Fibroblast of skin of abdomen (primary cell): Measurements from ENCODE around the gene ADAMTS7.
"Not testable (repeated sequence)": the region's sequence is repeated elsewhere in the genome, so short reads cannot be mapped to it uniquely, and the experiment has no call there.

Experiments used
- DNase-seq: peaks from one replicate; pipeline ENCODE4 v3.0.0-alpha.2; 2013

The ADAMTS7 gene

DNA sequence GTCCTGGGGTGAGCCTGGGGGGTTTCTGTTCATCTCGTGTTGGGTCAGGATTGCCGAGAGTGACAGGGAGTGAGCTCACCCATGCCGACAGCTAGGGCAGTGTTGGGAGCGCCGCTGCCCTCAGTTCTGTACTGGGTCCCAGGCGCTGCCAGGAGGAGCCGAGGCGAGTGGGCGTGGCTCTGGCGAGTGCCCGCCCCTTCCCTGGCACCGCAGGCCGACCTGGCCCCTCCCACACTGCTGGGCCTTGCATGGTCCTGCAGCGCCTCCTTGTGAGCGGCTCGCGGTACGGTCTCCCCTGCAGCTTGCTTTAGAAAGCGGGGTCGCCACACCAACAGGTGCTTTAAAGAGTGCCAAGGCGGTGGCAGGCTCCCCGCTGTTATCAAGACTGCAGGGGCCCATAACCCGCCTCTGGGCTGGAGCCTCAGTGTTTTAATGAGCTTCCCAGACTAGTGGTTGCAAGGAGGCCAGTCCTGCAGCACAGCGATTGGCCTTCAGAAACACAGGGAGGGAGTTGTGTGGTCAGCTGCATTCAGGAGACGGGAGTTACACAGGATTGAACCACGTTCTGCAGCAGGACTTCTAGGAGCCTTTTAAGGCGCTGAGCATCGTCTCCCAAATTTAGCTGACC lies 60.2 kb downstream of the ADAMTS7 start:
- DNase-seq, result peak; percentile 80

DNA sequence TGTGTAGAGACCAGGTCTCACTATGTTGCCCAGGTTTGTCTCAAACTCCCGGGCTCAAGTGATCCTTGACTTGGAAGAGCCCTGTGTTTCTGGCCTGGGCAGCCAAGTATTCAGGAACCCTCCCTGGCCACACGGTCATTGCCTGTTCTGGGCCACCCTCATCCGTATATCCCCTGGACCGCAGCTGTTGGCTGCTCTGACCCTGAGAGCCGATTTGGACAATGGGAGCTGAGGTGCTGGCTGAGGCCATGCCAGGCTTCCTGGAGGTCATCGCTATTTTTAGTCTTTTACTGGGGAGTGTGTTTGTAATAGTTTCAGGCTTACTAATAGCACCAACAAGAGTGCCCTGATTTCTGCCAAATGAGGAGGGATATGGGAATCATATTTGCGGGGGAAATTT lies 60.7 kb downstream of the ADAMTS7 start:
- no peak for DNase-seq

DNA sequence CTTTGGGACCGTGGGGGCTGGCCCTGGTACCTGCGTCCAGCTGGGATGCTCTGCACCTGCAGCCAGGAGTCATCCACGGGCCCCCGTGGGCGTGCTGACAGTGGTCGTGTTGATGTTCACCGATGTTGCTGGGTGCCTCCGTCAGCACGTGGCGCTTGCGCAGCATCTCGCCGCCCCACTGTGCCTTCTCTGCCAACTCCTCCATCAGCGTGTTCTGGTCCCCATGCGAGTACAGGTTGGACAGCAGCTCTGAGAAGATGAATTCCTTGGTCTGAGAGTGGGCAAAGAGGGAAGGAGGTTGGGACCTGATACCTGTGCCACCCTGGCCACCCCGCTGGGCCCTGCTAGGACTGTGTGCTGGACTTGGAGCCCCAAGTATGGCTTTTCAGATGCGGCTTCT lies 61.4 kb downstream of the ADAMTS7 start:
- no peak for DNase-seq

DNA sequence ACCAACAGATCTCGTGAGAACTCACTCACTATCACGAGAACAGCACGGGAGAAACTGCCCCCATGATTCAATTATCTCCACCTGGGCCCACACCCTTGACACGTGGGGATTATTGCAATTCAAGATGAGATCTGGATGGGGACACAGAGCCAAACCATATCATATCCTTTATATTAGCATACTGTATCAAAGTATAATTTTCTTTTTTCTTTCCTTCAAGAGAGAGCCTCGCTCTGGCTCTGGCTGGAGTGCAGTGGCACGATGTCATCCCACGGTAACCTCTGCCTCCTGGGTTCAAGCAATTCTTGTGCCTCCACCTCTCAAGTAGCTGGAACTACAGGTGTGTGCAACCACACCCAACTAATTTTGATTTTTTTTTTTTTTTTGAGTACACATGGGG lies 63.4 kb downstream of the ADAMTS7 start:
- DNase-seq, result not testable (repeated sequence)

DNA sequence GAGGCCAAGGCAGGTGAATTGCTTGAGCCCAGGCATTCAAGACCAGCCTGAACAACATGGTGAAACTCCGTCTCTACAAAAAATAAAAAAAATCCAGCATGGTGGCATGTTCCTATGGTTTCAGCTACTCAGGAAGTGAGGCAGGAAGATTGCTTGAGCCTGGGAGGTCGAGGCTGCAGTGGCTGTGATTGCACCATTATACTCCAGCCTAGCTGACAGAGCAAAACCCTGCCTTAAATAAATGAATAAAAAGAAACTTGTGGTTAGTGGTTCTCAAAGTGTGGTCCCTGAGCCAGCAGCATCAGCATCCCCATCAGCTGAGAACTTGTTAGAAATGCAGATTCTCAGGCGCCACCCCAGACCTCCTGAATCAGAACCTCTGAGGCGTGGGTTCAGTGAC lies 69.6 kb downstream of the ADAMTS7 start:
- DNase-seq, result not testable (repeated sequence)

DNA sequence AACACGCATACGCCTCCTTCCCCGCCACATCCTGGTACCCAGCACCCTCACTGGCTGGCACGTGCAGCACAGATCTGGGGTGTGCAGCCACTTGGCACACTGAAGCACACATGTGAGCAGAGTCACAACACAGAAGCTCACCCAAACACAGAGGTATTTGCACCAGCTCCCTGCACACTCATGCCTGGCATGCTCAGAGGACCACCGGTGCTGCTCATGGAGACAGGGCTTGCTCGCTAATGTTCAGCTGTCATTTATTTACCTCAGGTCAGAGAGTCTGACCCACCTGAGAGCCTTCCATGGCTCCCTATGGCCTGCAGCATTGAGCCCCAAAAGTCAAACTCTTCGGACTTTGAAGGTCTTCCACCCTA lies 70.4 kb downstream of the ADAMTS7 start:
- DNase-seq, result no peak

DNA sequence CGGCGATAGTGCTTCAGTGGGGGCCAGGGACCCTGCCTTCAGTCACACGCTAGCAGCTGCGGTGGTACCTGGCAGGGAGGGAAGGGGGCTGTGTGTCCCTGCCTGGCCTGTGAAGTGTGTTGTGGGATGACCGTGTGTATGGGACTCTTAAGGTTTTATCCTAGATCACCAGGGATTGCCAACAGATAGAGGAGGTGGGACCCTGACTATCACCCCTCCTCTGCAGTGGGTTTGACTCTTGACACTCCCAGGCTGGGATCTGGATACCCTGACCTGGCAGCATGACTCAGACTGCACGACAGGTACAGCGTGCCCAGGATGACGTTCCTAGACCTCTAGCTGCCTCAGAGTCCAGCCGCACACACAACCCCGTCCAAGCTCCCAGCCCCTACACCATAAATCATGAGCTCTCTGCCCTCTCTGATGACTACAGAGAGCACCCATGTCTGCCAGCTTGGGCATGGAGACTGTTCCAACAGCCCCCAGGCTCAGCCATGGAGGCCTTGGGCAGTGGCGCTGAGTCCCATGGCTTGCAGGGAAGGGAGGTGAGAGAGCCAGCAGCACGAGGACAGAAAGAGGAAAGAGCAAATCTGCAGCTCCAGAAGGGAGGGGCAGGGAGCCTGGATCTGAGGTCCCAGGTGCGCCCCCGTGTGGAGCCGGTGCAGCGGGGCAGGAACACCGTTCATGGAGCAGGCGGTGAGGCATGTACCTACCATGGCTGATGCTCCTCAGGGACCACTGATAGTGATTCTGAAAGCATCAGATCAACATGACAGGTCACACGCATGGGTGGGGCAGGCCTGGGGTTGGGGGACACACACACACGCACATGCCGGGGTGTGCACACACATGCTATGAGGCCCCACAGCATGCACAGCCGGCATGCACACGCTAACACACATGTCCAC lies 71.0 kb downstream of the ADAMTS7 start:
- DNase-seq, result peak; percentile 36

DNA sequence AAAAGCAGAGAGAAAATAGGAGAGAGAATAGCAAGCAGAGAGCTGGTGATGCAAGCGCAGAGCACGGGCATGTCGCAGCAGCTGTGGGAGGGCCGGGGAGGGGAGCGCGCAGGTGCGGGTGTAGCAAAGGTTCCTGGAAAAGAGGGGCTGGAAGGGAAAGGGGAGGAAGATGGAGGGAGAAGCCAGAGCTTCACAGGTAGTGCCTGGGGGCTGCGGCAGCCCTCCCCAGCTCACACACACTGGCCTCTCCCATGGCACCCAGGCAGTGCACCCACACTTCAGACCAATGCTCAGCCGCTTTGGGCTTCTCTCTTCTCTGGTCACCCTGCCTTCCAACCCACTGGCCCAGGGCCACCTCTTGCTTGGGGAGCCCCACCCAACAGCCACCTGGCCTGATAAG lies 72.1 kb downstream of the ADAMTS7 start:
- no peak for DNase-seq

DNA sequence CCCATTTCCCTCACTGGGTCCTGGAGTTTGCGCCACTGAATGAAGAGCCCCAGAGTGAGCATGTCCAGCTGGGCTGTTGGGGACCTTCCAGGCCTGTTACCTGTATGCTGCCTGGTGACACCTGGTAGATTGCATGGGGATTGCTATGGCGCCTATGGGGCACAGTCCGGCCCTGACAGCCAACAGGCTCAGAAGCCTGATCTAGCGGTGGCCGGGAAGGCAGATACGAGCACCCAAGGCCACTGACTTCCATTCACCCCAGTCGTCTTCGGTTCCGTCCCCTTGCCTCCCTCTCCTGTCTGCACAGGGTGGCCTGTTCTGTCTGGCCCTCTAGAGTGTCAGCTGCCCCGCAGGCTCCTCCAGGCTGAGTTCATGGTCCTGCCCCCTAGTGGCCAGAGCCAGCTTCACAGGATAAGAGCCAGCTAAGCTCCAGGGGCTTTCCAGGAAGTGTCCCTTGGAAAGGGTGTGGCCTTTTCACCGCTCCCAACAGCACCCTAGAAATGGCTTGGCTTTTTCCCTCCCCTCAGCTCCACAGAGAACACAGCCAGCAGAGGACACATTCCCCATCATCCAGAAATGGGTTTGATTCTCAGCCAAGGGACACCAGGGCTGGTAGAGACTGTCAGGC lies 73.2 kb downstream of the ADAMTS7 start:
- DNase-seq, result not testable (repeated sequence)

DNA sequence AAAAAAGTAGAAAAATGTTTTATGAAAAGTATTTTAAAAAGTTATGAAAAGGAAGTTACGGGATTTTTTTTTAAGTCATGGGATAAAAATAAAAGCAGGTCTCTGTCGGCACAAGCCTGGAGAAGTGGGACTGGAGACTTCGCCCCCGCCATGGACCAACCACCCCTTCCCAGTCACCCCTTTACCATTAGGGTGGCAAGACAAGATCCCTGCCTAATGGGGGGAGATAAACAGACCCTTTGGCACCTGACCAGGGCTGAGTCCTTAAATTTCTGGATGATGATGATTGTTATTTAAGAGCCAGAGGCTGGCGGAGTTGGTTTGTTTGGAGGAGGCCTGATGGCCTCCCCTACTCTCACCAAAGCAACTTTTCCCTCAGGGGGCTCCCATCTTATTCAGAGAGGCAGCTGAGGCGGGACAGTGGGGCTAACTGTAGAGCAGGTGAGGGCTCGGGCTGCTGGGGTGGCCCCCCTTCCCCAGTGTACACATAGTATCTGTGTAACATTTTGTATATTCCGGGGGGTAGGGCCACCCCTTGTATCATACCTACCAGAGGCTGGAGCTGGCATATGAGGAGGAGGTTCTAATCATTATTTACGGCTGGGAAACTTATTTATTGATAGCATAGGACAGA lies 74.0 kb downstream of the ADAMTS7 start:
- no peak for DNase-seq

DNA sequence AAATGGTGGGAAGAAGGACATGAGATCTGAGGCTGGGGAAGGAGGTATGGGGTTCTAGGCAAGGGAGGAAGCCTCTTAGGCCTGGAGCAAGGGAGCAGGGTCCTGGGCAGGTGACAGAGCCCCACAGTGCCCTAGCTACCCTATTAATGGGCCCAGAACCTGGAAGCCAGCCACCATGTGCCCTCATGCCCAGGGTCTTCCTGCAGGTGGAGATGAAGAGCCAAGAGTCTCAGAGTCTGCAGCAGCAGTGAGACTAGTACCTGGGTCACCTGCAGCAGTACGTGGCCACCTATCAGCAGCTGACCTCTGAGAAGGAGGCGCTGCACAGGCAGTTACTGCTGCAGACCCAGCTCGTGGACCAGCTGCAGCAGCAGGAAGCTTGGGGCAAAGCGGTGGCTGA lies 75.0 kb downstream of the ADAMTS7 start:
- DNase-seq, result not testable (repeated sequence)

DNA sequence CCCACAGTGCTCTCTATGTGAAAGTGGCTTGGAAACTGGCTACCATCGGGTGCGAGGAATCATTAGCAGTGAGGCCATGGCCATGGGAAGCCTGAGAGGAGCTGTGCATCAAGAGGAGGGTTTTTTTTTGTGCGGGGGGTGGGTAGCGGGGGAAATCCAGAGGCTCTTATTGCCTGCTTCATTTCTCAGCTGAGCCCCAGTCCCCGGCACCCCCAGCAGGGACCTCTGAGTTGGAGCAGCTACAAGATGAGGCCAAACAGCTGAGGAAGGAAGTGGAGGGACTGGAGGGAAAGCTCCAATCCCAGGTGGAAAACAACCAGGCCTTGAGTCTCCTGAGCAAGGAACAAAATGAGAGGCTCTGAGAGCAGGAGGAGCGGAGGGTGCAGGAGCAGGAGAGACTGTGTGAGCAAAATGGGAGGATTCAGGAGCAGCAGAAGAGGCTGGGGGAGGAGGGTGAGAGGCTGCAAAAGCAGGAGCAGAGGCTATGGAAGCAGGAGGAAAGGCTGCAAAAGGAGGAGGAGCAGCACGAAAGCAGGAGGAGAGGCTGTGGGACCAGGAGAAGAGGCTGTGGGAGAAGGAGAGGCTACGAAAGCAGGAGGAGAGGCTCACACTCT lies 76.7 kb downstream of the ADAMTS7 start:
- DNase-seq, result no peak

DNA sequence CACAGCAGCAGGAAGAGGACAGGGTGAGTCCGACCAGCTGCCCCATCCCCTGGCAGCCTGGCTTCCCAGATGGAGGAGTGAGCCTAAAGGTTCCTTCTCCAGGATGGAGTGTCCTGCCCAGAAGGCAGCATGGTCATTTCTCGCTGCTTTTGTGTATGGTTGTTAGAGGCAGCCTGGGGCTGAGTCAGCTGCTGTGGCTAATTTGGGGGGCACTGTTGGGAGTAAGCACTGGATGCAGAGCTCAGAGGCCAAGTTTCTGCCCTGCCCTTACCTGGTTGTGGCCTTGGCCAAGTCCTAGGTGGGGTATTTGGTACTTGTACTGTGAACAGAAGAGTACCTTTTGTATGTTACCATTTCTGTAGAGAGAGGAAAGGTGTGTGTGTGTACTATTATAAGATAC lies 78.6 kb downstream of the ADAMTS7 start:
- no peak for DNase-seq

DNA sequence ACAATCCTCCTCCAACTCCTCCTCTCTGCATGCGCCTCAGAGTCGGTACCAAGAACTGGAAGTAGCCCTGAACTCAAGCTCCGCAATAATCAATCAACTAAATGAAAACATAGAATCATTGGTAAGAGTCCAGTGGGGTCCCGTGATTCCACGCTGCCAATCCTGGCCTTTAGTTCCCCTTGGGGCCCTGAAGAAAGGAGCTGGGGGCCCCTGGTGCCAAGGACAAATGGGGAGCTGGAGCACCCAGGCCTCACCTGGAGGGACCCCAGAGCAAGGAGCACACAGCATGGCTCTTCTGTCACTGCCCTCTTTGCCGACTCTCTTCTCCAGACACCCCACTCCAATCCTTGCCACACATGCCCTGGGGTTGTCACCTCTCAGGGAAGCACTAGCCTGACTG lies 80.3 kb downstream of the ADAMTS7 start:
- DNase-seq, result no peak

DNA sequence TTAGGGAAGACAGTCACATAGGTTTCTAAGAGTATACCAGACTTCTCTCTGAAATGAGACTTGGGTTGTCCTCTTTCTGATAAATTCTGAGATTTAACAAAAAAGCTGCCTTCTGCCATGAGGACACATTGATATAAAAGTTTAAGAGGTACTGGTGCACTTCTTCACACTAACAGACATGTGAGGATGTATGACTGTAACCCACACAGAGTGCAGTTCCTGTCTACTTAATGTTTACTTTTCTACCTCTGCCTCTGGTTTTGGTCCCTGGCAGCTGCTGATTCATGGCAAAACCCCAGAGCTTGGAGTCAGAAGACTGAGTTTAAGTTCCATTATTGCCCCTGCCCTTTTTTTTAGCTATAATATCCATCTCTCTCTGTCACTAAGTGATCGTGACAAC lies 82.8 kb downstream of the ADAMTS7 start:
- DNase-seq, result not testable (repeated sequence)

DNA sequence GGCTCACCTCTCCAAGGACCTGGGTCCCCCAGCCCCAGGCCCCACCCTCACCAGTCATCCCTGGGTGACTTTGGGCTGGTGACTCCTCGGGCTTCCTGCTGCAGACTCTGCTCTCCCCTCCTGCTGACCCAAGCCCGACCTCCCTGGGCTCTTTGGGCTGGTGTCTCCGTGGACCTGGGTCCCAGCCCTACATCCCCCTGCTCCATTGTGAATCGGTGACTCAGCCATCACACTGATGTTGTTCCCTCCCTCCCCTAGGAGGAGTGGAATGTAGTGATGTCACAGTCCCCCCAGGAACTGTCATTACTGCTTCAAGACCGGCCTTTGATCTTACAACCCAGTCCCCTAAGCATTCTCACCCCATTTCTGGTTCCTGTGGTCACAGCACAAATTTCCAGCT lies 83.7 kb downstream of the ADAMTS7 start:
- DNase-seq, result peak; percentile 20

DNA sequence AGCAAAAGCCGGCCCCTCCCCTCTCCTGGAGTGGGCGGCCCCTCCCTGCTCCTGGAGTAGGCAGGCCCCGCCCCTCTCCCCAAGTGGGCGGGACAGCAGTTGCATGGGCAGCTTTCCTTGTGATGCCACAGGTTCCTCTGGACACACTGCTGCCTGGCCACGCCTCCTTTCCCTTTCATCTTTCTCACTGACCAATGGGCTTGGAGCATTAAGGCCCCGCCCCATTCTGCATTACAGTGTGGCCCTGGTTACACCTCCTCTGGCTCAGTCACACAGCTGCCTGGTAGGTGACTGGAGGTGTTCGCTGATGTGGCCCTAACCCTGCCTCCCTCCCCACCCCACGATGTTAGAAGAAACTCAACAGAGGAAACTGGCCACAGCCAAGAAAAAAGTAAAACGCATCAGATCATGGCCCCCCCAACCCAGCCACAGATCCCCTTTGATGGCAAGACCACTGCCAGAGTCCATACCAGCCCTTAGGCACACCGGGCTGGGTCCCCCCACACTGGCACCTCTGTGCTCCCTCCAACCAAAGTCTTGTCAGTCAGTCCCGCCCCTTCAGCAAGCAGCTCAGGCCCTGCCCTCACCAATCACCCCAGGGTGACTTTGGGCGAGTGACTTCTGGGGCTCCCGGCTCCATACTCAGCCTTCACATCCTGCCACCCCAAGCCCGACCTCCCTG lies 84.3 kb downstream of the ADAMTS7 start:
- DNase-seq, result no peak

DNA sequence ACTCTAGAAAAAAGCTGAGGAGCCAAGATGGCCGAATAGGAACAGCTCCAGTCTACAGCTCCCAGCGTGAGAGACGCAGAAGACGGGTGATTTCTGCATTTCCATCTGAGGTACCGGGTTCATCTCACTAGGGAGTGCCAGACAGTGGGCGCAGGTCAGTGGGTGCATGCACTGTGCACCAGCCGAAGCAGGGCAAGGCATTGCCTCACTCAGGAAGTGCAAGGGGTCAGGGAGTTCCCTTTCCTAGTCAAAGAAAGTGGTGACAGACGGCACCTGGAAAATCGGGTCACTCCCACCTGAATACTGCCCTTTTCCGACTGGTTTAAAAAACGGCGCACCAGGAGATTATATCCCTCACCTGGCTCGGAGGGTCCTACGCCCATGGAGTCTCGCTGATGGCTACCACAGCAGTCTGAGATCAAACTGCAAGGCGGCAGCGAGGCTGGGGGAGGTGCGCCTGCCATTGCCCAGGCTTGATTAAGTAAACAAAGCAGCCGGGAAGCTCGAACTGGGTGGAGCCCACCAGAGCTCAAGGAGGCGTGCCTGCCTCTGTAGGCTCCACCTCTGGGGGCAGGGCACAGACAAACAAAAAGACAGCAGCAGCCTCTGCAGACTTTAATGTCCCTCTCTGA lies 91.3 kb downstream of the ADAMTS7 start:
- not testable (repeated sequence) for DNase-seq

DNA sequence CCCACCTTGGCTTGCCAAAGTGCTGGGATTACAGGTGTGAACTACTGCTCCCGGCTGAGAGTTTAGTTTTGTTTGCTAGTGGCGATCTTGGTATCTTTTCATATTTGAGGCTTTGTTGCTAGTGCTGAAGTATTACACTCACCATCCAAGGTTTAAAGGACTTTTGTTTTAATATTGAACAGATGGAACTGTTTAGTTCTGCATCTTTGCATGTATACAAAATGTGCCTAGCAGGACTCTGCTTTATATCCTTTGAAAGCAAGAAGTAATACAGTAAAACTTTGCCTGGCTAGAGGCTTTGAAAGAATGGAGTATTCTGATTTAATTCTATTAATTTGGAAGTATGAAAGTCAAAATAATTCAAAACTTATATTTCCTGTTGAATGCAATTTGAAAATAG lies 92.4 kb downstream of the ADAMTS7 start:
- DNase-seq, result no peak

DNA sequence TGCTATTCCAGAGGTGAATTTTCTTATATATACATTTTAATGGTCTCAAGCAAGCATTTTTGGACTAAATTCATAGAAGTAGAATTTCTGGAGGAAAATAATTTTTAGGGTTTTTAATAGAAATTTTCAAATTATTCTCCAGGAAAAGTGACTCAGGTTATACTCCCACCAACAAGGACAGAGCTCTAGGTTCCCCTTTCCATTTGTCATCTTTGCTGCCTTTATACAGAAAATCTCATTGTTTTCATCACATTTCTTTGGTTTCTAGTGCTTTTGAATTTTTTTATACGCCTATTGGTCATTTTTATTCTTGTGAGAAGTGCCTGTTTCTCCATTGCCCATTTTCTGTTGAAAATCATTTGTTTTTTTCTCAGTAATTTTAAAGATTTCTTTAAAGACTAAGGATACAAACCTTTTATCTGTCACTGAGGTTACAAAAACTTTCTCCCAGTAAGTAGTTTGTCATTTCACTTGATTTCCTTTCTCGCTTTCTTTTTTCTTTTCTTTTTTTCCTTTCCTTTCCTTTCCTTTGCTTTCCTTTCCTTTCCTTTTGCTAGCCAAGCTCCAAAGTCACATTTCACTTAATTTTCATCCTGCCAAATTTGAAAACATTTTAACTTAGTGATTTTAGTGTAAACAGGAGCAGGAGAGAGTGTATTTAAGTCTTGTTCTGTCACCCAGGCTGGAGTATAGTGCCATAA lies 93.2 kb downstream of the ADAMTS7 start:
- DNase-seq, result no peak

DNA sequence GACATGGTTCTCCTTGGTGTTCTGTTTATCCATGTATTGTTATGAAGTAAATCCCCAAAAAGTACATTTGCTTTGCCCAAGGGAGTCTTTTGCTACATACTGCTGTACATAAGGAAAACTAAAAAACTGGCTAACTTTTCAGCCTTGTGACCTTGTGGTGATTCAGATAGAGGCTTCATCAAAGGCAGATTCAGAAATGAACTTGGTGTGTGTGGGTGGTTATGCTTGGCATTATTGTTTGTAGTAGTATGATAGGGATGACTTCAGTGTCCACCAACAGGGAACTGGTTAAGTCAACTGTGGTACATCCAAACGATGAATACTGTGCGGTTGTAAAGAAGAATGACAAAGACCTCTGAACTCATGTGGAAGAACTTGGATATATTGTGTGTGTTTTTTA lies 94.6 kb downstream of the ADAMTS7 start:
- DNase-seq, result no peak
